ENCODE data around the gene MEIS2.

DNA sequence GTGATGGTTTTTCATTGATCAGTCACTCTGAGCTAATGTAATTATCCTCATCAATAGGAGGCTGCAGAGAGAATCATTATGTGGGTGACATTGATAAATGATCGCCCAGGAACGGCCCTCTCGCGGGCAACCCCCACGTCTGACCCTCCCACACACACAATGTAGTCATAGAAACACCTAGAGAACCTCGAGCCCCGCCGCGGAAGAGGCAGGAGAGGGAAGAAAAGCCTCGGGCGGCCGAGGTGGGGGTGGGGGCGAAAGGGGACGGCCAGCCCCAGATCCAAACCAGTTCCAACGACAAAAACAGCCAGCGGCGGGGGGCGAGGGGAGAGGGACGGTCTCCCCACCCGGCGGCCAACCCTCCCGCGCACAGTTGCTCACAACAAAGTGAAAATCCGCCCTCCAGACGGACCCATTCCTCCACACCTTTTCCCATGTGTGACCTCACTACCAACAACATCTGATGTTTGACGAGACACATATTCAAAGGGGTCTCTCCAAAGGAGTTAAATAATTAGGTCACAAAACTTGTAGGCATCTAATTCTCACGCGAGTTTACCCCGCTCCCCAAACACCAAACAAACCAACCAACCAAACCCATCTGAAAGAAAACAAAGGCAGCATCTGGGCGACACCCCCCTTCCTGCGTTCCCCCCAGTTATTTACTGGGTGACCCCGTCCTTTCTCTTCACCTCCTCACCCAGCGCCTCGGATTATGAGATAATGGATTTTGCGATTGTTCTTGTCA is 213.0 kb downstream of the MEIS2 start:
- TF ChIP-seq, protein P1, sequence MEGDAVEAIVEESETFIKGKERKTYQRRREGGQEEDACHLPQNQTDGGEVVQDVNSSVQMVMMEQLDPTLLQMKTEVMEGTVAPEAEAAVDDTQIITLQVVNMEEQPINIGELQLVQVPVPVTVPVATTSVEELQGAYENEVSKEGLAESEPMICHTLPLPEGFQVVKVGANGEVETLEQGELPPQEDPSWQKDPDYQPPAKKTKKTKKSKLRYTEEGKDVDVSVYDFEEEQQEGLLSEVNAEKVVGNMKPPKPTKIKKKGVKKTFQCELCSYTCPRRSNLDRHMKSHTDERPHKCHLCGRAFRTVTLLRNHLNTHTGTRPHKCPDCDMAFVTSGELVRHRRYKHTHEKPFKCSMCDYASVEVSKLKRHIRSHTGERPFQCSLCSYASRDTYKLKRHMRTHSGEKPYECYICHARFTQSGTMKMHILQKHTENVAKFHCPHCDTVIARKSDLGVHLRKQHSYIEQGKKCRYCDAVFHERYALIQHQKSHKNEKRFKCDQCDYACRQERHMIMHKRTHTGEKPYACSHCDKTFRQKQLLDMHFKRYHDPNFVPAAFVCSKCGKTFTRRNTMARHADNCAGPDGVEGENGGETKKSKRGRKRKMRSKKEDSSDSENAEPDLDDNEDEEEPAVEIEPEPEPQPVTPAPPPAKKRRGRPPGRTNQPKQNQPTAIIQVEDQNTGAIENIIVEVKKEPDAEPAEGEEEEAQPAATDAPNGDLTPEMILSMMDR (tag by site-specific recombination; IDR thresholded peaks at IDR 0.05), result no peak
- TF ChIP-seq ZNF175 (tag by site-specific recombination; IDR thresholded peaks at IDR 0.05) (no peak), ZBTB8A (tag by site-specific recombination; IDR thresholded peaks at IDR 0.05) (no peak), ZNF335 (tag by site-specific recombination; conservative IDR thresholded peaks at IDR 0.05) (0 out of 2 replicates have a peak, but pooled peaks have one; percentile 34), REST (tag by site-specific recombination; IDR thresholded peaks at IDR 0.05) (no peak), ZNF626 (tag by site-specific recombination; IDR thresholded peaks at IDR 0.05) (no peak), KLF16 (tag by site-specific recombination; IDR thresholded peaks at IDR 0.05) (no peak), BCL11A (tag by site-specific recombination; IDR thresholded peaks at IDR 0.05; ENCODE audit: low read depth) (no peak), PRDM1 (tag by site-specific recombination; IDR thresholded peaks at IDR 0.05) (no peak), SP2 (tag by site-specific recombination; IDR thresholded peaks at IDR 0.05) (peak; percentile 39; the same call in 1 of the 2 replicates), ZNF558 (tag by site-specific recombination; IDR thresholded peaks at IDR 0.05) (no peak), ZNF184 (tag by site-specific recombination; IDR thresholded peaks at IDR 0.05) (no peak)

Data from HEK293 (cell line).